ENCODE measurements around the gene ALLC.

DNA sequence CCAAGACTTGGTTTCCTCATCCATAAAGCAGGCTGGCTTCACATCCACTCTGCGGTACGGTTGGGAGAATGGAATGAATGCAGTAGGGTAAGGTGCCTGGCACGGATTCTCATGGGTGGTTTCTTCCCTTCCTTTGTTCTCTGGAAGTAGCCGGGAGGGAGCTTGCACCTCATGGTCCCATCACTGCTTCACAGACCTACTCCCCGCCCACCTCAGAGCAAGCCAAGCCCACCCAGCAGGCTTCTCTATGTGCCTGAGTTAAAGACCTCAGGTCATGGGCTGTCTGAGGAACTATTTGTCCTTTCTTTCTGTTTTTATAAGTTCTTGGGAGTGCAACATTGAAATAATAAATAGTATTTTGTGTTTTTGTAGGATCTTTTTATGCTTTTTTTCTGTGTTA, 48.9 kb downstream of the ALLC start:
- no peak for TF ChIP-seq POLR2A (IDR thresholded peaks at IDR 0.05)
- TF ChIP-seq, protein P1, sequence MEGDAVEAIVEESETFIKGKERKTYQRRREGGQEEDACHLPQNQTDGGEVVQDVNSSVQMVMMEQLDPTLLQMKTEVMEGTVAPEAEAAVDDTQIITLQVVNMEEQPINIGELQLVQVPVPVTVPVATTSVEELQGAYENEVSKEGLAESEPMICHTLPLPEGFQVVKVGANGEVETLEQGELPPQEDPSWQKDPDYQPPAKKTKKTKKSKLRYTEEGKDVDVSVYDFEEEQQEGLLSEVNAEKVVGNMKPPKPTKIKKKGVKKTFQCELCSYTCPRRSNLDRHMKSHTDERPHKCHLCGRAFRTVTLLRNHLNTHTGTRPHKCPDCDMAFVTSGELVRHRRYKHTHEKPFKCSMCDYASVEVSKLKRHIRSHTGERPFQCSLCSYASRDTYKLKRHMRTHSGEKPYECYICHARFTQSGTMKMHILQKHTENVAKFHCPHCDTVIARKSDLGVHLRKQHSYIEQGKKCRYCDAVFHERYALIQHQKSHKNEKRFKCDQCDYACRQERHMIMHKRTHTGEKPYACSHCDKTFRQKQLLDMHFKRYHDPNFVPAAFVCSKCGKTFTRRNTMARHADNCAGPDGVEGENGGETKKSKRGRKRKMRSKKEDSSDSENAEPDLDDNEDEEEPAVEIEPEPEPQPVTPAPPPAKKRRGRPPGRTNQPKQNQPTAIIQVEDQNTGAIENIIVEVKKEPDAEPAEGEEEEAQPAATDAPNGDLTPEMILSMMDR (IDR thresholded peaks at IDR 0.05), result no peak
